LNCAP (cell line): ENCODE measurements around the gene MGAT4D.

Experiments used
- CTCF ChIP-seq: fragments of 450-650 bp; IDR thresholded peaks from 2 replicates; pipeline ENCODE4 v1.5.1; 2017; ENCODE audit warnings: mild to moderate bottlenecking

MGAT4D gene

GRCh38 chr4:140463614-140464013 is 34.5 kb downstream of the MGAT4D start:
- no peak for TF ChIP-seq CTCF

GRCh38 chr4:140463182-140463581 is 34.9 kb downstream of the MGAT4D start:
- no peak for TF ChIP-seq CTCF

- no peak for TF ChIP-seq CTCF
Measured at GRCh38 chr4:140450352-140450751, 47.7 kb downstream of the MGAT4D start.

- TF ChIP-seq CTCF: no peak
Measured at GRCh38 chr4:140448830-140449229, 49.3 kb downstream of the MGAT4D start.

GRCh38 chr4:140448162-140448561 is 49.9 kb downstream of the MGAT4D start:
- no peak for TF ChIP-seq CTCF

- no peak for TF ChIP-seq CTCF
Measured at GRCh38 chr4:140439644-140440142, 58.4 kb downstream of the MGAT4D start.

GRCh38 chr4:140427919-140428471 is 70.1 kb downstream of the MGAT4D start:
- TF ChIP-seq CTCF: no peak
